Measurements from ENCODE around the gene MMP2.

MMP2 gene

GRCh38 chr16:55478827-55479429 lies at the start of gene MMP2:
Gene MMP2, plus strand, starts transcription at chr16:55479198. Its CDS starts 282 bp downstream, at chr16:55479480.
- DNase-seq = no peak

DNA sequence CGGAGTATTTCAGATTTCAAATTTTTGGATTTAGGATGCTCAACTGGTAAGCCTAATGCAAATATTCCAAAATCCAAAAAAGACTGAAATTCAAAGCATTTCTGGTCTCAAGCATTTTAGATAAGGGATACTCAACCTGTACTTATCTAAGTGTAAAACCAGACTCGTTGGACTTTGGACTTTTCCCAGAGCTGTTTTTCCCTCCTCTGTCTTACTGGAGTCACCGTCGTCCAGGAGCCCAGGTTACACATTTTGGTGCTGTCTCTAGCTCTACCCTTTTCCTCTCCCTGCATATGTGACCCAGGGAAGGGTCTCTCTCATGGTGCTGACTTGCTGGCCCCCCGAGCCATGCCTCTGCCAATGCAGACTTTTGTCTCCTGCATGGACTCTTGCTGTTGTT lies 46.0 kb upstream of the MMP2 start:
- no peak for DNase-seq

DNA sequence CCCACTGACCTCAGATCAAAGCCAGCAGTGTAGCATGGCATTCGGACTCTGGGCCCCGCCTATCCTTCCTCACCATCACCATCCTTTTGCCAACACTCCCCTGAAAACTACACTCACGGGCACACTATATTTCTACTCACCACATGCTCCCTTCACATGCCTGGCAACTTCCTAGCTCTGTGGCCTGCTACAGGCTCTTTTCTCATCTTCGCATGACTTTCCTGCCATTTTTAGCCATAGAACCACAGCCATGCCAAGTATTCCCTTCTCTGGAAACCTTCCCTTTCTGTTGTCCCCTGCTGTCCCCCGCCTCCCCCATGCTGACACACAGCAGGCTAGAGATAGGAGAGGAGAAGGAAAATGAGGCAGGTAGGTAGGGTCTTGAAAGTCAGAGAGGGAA lies 45.5 kb upstream of the MMP2 start:
- DNase-seq = no peak

DNA sequence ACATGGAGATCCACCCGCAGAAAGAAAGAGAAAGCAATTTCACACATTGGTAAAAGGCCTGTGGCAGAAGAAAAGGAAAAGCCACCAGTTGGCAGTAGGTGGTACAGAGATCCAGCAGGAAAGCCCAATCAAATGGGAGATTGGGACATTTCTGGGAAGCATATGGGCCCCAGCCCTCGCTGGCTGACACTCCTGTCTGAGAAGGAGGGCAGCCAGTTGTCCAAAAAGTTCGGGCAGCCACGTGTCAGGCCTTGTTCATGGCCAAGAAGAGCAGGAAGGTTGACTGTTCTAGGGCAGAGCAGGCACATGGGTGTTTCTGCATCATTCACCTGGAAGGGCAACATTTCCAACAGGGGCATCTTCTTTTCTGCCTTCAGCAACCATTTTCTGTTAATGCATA lies 45.0 kb upstream of the MMP2 start:
- no peak for DNase-seq

GRCh38 chr16:55435387-55435786 lies 43.6 kb upstream of the MMP2 start:
- no peak for DNase-seq

DNA sequence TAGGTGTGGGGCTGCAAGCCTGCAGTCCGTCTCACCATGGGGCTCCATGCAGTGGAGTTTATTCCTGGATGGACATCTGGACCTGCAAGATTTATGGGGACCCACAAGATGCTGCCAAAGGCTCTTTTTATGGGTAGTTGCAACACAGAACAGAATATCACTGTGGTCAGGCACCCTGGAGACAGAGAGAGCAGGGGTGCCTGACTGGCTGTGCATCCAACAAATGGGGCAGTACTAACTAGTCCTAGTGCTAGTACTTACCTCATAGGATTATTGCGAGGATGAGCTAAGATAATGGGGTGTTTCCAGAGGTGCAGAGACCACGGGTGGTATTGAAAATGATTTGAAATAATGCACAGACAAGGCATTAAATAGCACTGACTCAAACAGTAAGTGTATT lies 42.4 kb upstream of the MMP2 start:
- DNase-seq = no peak

DNA sequence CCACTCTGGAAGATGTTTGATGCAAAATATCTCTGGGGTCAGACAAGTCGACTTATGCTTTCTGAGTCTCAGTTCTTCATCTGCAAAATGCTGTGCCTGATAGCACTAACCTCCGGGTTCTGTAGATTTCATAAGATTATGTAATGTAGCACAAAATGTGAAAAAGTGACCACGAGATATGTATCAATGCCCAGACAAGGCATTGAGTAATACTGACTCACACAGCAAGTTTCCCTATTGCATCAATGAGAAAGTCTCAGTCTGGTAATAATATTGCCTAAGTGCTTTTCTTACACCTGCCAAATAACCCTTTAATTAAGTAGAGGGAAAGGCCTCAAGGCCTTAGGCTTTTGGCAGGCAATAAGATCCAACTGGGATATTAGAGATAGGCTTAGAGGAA lies 41.4 kb upstream of the MMP2 start:
- DNase-seq = no peak

- no peak for DNase-seq
Observed at GRCh38 chr16:55438281-55438680, 40.7 kb upstream of the MMP2 start.

DNA sequence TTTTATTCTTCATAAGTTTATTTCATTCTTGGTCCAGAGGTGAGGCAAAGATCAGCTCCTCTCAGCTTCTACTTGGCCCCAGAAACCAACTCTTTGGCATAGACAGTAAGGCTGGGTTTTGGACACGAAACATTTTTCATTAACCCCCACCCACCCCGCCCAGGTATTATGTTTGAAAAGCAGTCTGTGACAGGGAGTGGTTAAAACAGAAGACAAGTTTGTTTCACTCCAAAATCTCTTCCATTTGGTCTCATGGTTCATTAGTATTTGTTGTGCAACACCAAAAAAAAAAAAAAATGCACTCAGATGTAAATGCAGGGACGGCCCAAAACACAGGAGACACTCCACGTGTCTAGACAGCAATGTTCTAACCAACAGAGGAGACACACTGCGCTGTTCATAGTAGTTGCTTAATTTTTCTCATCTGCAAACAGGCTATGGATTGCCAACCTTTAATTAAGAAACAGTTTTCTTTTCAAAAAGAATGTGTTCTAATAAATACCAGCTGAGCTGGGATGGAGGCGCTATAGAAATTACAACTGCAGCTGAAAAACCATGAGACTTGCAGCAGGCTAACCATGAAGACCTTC lies 39.8 kb upstream of the MMP2 start:
- DNase-seq = no peak

- DNase-seq = no peak
Observed at GRCh38 chr16:55443434-55444346, 35.3 kb upstream of the MMP2 start.

DNA sequence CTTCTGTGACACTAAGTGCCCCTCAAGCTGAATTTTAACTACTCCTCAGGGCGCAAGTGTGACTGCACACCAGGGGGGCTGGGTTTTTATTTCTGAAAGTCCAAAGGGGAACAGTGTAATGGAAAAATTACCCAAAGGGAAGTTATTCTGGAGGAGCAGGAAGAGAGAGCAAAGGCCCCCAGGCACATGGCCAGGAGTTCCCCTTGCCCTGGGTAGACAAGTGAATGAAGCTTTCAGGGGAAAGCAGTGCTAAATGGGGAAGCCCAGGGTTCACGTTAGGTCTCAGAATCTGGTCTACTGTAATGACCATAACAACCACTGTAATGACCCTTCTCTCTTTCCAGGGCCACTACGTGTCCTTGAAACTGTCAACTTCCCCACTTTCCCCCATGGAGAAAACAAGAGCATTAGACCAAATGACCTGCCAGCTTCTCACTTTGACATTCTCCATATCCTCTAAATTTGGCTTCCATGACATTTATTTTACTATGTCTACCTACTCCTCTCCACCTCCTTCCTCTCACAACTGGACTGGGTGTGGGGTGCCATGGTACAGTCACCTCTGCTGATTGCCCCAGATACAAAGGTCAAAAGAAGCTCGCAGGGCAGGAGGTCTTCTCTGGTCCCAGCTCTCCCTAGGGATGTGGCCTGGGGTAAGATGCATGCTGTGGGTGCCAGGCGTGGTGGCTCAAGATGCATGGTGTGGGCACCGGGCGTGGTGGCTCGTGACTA lies 34.1 kb upstream of the MMP2 start:
- no peak for DNase-seq

DNA sequence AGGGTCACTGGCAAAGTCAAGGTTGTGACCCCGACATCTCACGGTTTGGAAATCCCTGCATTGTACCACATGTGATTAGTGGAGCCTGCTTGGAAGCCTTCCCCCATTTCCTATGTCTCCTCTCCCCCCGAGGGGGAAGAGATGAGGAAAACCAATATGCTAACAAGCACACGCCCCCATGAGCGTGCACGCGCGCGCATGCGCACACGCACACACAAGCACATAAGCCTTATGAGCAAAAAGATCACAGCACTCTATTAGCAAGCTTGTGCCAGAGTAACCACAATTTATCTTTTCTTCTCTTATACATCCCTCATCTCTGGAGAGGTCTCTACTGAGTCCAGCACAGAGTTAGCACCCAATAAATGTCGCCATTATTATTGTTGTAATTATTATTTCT lies 31.8 kb upstream of the MMP2 start:
- no peak for DNase-seq

GRCh38 chr16:55452996-55453395 lies 26.0 kb upstream of the MMP2 start:
- DNase-seq = no peak

GRCh38 chr16:55453909-55454308 lies 25.1 kb upstream of the MMP2 start:
- no peak for DNase-seq

GRCh38 chr16:55454861-55455260 lies 24.1 kb upstream of the MMP2 start:
- no peak for DNase-seq

DNA sequence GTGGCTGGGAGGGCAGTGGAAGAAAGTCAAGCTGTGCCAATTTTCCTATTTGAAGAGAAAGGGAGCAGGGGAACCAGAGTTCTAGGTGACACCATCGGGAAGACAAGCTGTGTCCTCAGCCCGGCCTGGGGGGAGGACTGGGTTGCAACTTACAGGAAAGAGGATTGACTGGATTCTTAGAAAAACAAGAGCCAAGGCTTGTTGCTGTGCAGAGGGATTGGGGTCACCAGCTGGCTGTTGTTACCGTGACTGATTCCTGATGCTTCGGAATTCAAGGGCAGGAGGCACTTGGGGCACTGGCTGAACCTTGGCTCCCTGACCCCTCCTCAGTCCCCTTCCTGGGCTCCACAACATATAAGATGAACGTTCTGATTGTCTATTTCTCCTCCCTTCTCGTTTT lies 16.8 kb upstream of the MMP2 start:
- DNase-seq = no peak

- DNase-seq = no peak
Observed at GRCh38 chr16:55464375-55464774, 14.6 kb upstream of the MMP2 start.

DNA sequence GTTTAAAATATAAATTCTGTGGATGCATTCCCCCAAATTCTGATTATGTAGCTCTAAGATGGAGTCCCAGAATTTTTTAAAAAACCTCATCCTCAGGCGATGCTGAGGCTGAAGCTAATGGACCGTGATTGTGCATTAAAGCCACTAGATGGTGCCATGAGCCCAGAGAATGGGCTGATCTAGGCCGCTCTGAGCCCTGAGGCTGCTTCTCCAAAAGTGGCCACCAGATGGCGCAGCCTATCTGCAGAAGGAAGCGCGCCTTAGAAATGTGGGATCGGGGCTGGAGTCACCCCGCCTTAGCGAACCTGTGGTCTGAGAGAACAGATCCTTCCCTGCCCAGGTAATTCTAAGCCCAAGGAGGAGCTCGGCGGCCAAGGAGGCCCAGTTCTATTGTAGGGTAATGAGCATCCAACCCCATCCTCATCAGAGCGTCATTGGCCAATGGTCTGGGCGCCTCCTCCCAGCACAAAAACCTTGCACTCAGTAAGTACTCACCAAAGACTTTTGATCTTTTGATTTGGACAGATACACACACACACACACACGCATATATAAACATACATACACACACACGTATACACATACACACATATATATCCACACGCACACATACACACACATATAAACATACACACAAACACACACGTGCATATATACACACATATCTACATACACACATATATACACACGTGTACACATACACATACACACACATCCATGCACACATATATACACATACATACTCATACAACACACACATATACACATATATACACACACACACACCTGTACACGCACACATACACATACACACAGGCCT lies 13.7 kb upstream of the MMP2 start:
- peak; percentile 77 for DNase-seq

DNA sequence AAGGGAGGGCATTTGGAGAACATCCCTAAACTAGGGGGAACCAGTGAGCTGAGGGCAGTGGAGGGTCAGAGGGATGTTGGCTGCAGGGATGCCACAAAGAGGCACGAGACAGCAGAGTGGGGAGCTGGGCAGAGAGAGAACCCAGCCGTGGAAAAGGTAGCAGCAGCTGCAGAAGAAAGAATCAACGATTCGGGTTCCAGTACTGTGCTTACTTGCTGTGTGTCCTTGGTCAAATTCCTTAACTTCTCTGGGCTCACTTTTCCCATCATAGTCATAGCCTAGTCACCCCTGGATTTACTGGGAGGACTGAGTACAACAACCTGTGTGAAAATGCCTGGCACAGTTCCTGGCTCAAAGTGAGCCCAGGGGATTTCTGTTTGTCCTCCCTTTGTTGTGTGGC lies 12.8 kb upstream of the MMP2 start:
- DNase-seq = no peak

GRCh38 chr16:55467898-55468297 lies 11.1 kb upstream of the MMP2 start:
- no peak for DNase-seq

GRCh38 chr16:55468352-55468990 lies 10.5 kb upstream of the MMP2 start:
- no peak for DNase-seq

Data from activated gamma-delta T cell treated with Interleukin-2 at 50 U/mL for 16 hours (primary cell).